Activated CD4-positive, alpha-beta memory T cell treated with anti-CD3 and anti-CD28 coated beads, Interleukin-2, amount 10 ng/mL, durations not matched to agents 7 days and 5 days (primary cell): ENCODE measurements around the gene CEP112. TPM values are rescaled to one million over a fixed set of nuclear protein-coding genes. Genes with fewer than 3 reads are reported as not detected.
"Not testable (repeated sequence)": the region's sequence is repeated elsewhere in the genome, so short reads cannot be mapped to it uniquely, and the experiment has no call there.

Source experiments
- CTCF ChIA-PET: fragments of 350-600 bp; sonication (Branson Sonifier 250); formaldehyde crosslinking; loops from one replicate; lab custom pipeline; 2021; ENCODE audit warnings: antibody characterized with exemption, inconsistent platforms; lab: Charles Lee
- POLR2A ChIA-PET: fragments of 350-600 bp; sonication (Branson Sonifier 250); formaldehyde crosslinking; loops from one replicate; lab custom pipeline; 2021; ENCODE audit warnings: antibody characterized with exemption; lab: Charles Lee
- DNase-seq: peaks from one replicate; pipeline ENCODE4 v3.0.0-alpha.2; 2020
- H3K27ac Mint-ChIP-seq: one replicate; pipeline ENCODE4 v1.8.0; 2021; ENCODE audit warnings: mild to moderate bottlenecking, mixed read lengths
- H3K27me3 Mint-ChIP-seq: one replicate; pipeline ENCODE4 v1.8.0; 2021; ENCODE audit warnings: mixed read lengths
- H3K36me3 Mint-ChIP-seq: one replicate; pipeline ENCODE4 v1.8.0; 2021; ENCODE audit warnings: low read depth, mixed read lengths
- H3K4me1 Mint-ChIP-seq: one replicate; pipeline ENCODE4 v1.8.0; 2021; ENCODE audit warnings: mixed read lengths
- H3K4me3 Mint-ChIP-seq: one replicate; pipeline ENCODE4 v1.8.0; 2021; ENCODE audit warnings: mild to moderate bottlenecking, mixed read lengths
- H3K9me3 Mint-ChIP-seq: one replicate; pipeline ENCODE4 v1.8.0; 2021; ENCODE audit warnings: mixed read lengths
- total RNA-seq, 2 experiments: library from RNA; stranded (reverse); gene quantifications; one replicate each; pipeline ENCODE4 v1.2.3, GENCODE V29; 2021

Gene CEP112
- total RNA-seq, 2 experiments from 2014 or later = 4.5 to 4.6 TPM

DNA sequence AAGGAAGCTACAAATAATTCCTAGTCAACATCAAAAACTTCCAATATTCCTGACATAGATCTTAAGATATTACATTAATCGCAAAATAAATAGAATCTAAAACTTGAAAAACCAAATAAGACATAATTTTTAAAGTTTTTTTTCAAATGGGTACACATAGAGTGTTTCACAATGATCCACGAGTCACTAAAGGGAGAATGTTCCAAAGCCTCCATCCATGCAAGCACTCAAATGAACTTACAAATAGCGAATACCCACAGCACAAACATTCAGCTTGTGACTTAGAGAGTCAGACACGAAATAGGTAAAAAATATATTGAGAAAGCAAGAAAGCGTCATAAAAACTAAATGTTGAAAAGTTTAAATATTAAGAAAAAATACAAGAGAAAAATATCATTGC, 65.7 kb downstream of the CEP112 start:
- DNase-seq = no peak
- no peaks in the 10 kb centered on the region for H3K9me3 Mint-ChIP-seq
- H3K4me1 Mint-ChIP-seq = no peaks in the 10 kb centered on the region
- peaks cover 1% of the 10 kb centered on the region for H3K27me3 Mint-ChIP-seq
- no peak overlapping the region for H3K4me3 Mint-ChIP-seq
- CTCF ChIA-PET = no interaction called here
- POLR2A ChIA-PET = no interaction called here
- no peak overlapping the region for H3K27ac Mint-ChIP-seq
- H3K36me3 Mint-ChIP-seq = no peaks in the 10 kb centered on the region

DNA sequence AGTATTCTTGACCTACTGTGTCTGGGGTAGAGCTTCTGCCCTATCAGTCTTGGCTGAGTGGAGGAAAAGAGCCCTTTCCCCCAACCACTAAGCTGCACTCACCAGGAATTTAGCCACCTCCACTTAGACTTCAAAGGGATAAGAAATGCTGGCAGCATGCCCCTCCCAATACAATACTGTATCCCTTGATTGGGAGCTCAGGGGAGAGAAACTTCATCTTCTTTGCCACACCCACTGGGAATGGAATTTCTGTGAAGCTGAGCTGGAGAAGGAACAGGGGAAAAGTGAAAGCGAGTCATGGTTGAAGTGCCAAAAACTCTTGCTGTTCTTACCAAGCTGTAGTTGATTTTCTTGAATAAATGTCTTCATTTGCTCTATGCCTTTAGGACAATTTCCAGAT, 68.8 kb downstream of the CEP112 start:
- POLR2A ChIA-PET = no interaction called here
- no peak overlapping the region for H3K4me3 Mint-ChIP-seq
- no peaks in the 10 kb centered on the region for H3K36me3 Mint-ChIP-seq
- no peak overlapping the region for H3K27ac Mint-ChIP-seq
- DNase-seq = no peak
- CTCF ChIA-PET = no interaction called here
- no peaks in the 10 kb centered on the region for H3K4me1 Mint-ChIP-seq
- H3K27me3 Mint-ChIP-seq = peaks cover 1% of the 10 kb centered on the region
- H3K9me3 Mint-ChIP-seq = no peaks in the 10 kb centered on the region

DNA sequence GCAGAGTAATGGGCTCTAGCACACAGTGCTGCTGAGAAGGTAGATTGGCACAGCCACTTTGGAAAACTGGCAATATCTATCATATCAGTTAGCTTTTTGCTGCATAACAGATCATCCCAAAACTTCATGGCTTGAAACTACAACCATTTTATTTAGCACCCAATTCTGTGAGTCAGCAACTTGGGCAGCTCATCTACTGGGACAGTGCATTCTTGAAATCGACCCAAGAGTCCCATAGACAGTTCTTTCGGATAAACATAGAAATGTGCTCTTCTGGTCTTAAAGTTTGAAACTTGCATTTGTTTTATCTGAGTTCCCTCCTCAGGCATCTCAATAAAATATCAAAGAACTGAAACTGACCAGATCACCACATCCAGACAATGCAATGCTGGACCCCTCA, 76.7 kb downstream of the CEP112 start:
- Mint-ChIP-seq H3K4me3 (no peak overlapping the region), H3K27ac (no peak overlapping the region), H3K4me1 (no peaks in the 10 kb centered on the region), H3K9me3 (peaks cover 4% of the 10 kb centered on the region), H3K36me3 (no peaks in the 10 kb centered on the region), H3K27me3 (peaks cover 5% of the 10 kb centered on the region)
- ChIA-PET POLR2A (no interaction called here), CTCF (interaction anchor here (0.5 kb wide), 1 partner anchor 212 kb away, joined by 3 read pairs; no protein-coding TSS in a partner anchor)
- no peak for DNase-seq

DNA sequence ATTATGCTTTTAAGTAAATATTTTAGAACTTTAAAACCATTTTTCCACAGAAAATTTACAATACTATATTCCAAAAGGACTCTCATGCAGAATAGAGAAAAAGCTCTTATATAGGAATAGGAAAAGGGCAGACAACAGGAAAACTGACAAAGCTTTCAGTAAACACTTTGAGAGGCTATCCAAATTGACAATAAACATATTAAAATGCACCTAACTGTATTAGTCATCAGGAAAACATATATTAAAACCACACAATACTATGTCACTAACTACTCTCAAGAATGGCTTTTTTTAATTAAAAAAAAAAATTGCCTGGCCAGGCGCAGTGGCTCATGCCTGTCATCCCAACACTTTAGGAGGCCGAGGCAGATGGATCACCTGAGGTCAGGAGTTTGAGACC, 77.3 kb downstream of the CEP112 start:
- H3K27me3 Mint-ChIP-seq = peaks cover 5% of the 10 kb centered on the region
- DNase-seq = no peak
- POLR2A ChIA-PET = no interaction called here
- peaks cover 4% of the 10 kb centered on the region for H3K9me3 Mint-ChIP-seq
- H3K4me1 Mint-ChIP-seq = no peaks in the 10 kb centered on the region
- no peaks in the 10 kb centered on the region for H3K36me3 Mint-ChIP-seq
- no peak overlapping the region for H3K27ac Mint-ChIP-seq
- CTCF ChIA-PET = interaction anchor here (0.5 kb wide), 1 partner anchor 213 kb away, joined by 3 read pairs; no protein-coding TSS in a partner anchor
- no peak overlapping the region for H3K4me3 Mint-ChIP-seq

DNA sequence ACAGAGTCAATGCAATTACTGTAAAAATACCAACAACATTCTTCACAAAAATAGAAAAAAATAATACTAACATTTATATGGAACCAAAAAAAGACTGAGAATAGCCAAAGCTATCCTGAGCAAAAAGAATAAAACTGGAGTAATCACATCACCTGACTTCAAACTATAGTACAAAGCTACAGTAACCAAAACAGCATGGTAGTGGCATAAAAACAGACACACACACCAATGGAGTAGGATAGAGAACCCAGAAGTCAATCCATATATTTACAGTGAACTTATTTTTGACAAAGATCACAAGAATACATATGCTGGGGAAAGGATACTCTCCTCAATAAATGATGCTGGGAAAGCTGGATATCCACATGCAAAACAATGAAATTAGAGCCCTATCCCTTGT, 84.2 kb downstream of the CEP112 start:
- H3K27me3 Mint-ChIP-seq = no peaks in the 10 kb centered on the region
- no peak overlapping the region for H3K27ac Mint-ChIP-seq
- H3K9me3 Mint-ChIP-seq = peaks cover 2% of the 10 kb centered on the region
- DNase-seq = no peak
- H3K4me3 Mint-ChIP-seq = no peak overlapping the region
- POLR2A ChIA-PET = no interaction called here
- no peaks in the 10 kb centered on the region for H3K4me1 Mint-ChIP-seq
- CTCF ChIA-PET = no interaction called here
- peaks cover 3% of the 10 kb centered on the region for H3K36me3 Mint-ChIP-seq

DNA sequence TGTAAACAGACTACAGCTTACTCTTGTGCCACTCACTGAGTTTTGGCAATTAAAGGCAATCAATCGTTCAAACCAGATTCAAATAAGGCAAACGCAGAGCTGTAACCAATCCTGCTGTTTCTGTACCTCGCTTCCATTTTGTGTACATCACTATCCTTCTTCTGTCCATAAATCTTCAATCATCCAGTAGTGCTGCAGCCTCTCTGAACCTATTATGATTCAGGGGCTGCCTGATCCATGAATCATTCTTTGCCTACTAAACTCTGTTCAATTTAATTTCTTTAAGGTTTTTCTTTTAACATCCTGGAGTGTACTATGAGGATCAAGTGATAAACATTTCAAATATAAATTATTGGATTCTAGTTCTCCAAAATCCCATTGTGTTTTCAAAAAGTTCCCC, 93.9 kb downstream of the CEP112 start:
- Mint-ChIP-seq H3K27ac (no peak overlapping the region), H3K36me3 (no peaks in the 10 kb centered on the region), H3K4me1 (no peaks in the 10 kb centered on the region), H3K27me3 (no peaks in the 10 kb centered on the region), H3K9me3 (peaks cover 2% of the 10 kb centered on the region), H3K4me3 (no peak overlapping the region)
- CTCF ChIA-PET = no interaction called here
- POLR2A ChIA-PET = no interaction called here
- DNase-seq = no peak

DNA sequence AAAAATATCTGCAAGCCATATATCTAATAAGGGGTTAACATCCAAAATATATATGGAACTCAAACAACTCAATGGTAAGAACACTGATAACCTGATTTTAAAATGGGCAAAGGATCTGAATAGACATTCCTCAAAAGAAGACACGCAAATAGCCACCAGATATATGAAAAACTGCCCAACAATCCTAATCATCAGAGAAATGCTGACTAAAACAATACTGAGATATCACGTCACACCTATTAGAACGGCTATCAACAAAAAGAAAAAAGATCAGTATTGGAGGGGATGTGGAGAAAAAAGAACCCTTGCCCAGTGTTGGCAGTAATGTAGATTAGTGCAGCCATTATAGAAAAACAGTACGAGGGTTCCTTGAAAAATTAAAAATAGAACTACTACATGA, 97.2 kb downstream of the CEP112 start:
- H3K27me3 Mint-ChIP-seq = no peaks in the 10 kb centered on the region
- POLR2A ChIA-PET = no interaction called here
- CTCF ChIA-PET = interaction anchor here (0.5 kb wide), 1 partner anchor 35 kb away, joined by 3 read pairs; no protein-coding TSS in a partner anchor
- H3K27ac Mint-ChIP-seq = no peak overlapping the region
- no peak overlapping the region for H3K4me3 Mint-ChIP-seq
- H3K36me3 Mint-ChIP-seq = peaks cover 2% of the 10 kb centered on the region
- DNase-seq = no peak
- H3K4me1 Mint-ChIP-seq = no peaks in the 10 kb centered on the region
- peaks cover 2% of the 10 kb centered on the region for H3K9me3 Mint-ChIP-seq

DNA sequence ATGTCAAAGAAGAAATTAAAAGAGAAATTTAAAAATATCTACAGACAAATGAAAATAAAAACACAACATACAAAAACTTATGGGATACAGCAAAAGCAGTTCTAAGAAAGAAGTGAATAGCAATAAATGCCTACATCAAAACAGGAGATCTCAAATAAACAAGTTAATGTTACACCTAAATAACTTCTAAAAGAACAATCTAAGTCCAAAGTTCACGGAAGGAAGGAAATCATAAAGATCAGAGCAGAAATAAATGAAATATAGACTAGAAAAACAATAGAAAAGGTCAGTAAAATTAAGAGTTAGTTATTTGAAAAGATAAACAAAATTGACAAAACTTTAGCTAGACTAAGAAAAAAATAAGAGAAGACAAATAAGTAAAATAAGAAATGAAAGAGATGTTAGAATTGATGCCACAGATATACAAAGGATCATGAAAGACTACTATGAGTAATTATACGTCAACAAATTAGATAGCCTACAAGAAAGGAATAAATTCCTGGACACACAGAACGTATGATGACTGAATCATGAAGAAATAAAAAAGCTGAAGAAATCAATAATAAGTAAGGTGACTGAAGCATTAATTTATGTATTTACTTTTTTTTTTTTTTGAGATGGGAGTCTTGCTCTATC, 100.4 kb downstream of the CEP112 start:
- H3K9me3 Mint-ChIP-seq = no peaks in the 10 kb centered on the region
- DNase-seq = no peak
- ChIA-PET CTCF (no interaction called here), POLR2A (no interaction called here)
- no peak overlapping the region for H3K4me3 Mint-ChIP-seq
- H3K27ac Mint-ChIP-seq = no peak overlapping the region
- peaks cover 4% of the 10 kb centered on the region for H3K36me3 Mint-ChIP-seq
- no peaks in the 10 kb centered on the region for H3K4me1 Mint-ChIP-seq
- no peaks in the 10 kb centered on the region for H3K27me3 Mint-ChIP-seq

DNA sequence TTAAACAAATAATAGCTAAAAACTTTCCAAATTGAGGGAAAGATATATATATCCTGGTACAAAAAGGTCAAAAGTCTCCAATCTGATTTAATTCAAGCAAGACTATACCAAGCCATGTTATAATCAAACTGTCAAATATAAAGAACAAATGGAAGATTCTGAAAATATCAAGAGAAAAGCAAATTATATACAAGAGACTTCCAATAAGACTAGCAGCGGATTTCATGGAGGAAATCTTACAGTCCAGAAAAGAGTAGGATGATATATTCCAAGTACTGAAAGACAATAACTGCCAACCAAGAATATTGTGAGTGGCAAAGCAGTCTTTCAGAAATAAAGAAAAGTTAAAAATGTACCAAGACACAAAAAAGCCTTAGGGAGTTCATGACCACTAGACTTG, 102.2 kb downstream of the CEP112 start:
- CTCF ChIA-PET = no interaction called here
- Mint-ChIP-seq H3K27me3 (no peaks in the 10 kb centered on the region), H3K4me1 (no peaks in the 10 kb centered on the region), H3K27ac (no peak overlapping the region), H3K36me3 (peaks cover 4% of the 10 kb centered on the region), H3K9me3 (no peaks in the 10 kb centered on the region), H3K4me3 (no peak overlapping the region)
- POLR2A ChIA-PET = no interaction called here
- DNase-seq = no peak

DNA sequence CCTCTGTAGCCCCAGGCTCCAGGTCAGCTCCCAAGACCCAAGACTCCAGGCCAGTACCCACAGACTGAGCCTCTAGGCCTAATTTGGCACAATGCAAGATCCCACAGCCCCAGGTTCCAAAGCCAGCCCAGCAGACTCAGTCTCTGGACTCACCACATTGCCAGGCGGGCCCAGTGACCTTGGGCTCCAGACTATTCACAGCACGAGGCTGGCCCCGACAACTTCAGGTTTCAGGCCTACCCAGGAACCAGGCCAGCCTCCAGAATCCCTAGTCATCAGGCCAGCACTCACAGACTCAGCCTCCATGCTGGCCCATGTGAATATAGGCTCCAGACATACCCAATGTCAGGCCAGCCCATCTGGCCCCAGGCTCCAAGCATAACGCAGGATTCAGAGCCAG, 103.8 kb downstream of the CEP112 start:
- DNase-seq = no peak
- Mint-ChIP-seq H3K27me3 (no peaks in the 10 kb centered on the region), H3K9me3 (peaks cover under 1% of the 10 kb centered on the region), H3K4me1 (no peaks in the 10 kb centered on the region), H3K36me3 (peaks cover 4% of the 10 kb centered on the region), H3K27ac (no peak overlapping the region), H3K4me3 (no peak overlapping the region)
- ChIA-PET POLR2A (no interaction called here), CTCF (no interaction called here)

DNA sequence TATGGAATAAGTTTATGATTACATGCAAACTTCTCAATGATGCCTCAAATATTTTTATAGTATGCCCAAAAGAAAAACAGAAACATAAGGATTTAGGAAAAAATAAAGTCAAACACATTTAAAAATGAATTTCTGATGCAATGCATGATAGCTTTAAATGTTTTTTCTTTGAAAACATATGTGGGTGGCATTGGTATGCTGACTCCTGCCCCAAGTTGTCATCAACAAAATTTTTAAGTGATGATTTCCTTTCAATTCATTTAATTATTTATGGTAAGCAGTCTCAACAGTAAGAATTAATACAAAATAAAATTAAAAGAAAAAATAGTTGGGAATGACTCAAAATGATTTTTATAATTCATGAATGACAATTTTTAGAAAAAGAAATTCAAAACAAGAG, 104.9 kb downstream of the CEP112 start:
- no peaks in the 10 kb centered on the region for H3K27me3 Mint-ChIP-seq
- no peaks in the 10 kb centered on the region for H3K4me1 Mint-ChIP-seq
- DNase-seq = no peak
- ChIA-PET CTCF (no interaction called here), POLR2A (no interaction called here)
- H3K9me3 Mint-ChIP-seq = peaks cover 1% of the 10 kb centered on the region
- no peak overlapping the region for H3K27ac Mint-ChIP-seq
- peaks cover 2% of the 10 kb centered on the region for H3K36me3 Mint-ChIP-seq
- H3K4me3 Mint-ChIP-seq = no peak overlapping the region

DNA sequence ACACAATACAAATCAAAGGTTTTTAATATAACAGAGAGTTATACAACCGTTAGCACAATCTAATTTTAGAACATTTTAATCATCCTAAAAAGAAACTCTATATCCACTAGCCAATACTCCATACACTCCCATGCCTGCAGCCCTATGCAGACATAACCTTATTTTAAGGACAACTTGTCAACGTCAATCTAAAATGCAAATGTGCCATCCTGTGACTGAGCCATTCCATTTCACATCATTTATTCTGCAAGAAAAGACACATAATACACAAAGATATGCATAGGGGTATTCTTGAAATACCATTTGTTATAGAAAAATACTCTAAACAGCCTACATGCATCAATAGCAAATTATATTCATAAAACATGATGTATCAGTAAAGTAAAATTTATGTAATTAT, 106.7 kb downstream of the CEP112 start:
- Mint-ChIP-seq H3K27ac (no peak overlapping the region), H3K27me3 (no peaks in the 10 kb centered on the region), H3K4me1 (no peaks in the 10 kb centered on the region), H3K4me3 (no peak overlapping the region), H3K36me3 (peaks cover 2% of the 10 kb centered on the region), H3K9me3 (peaks cover 1% of the 10 kb centered on the region)
- ChIA-PET CTCF (no interaction called here), POLR2A (no interaction called here)
- no peak for DNase-seq

DNA sequence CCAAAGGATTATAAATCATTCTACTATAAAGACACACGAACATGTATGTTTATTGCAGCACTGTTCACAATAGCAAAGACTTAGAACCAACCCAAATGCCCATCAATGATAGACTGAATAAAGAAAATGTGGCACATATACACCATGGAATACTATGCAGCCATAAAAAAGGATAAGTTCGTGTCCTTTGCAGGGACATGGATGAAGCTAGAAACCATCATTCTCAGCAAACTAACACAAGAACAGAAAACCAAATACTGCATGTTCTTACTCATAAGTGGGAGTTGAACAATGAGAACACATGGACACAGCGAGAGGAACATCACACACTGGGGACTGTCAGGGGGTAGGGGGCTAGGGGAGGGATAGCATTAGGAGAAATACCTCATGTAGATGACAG, 111.3 kb downstream of the CEP112 start:
- H3K4me3 Mint-ChIP-seq, H3K36me3 Mint-ChIP-seq, H3K27ac Mint-ChIP-seq, CTCF ChIA-PET, DNase-seq, H3K4me1 Mint-ChIP-seq, POLR2A ChIA-PET, H3K27me3 Mint-ChIP-seq, H3K9me3 Mint-ChIP-seq: not testable (repeated sequence)

DNA sequence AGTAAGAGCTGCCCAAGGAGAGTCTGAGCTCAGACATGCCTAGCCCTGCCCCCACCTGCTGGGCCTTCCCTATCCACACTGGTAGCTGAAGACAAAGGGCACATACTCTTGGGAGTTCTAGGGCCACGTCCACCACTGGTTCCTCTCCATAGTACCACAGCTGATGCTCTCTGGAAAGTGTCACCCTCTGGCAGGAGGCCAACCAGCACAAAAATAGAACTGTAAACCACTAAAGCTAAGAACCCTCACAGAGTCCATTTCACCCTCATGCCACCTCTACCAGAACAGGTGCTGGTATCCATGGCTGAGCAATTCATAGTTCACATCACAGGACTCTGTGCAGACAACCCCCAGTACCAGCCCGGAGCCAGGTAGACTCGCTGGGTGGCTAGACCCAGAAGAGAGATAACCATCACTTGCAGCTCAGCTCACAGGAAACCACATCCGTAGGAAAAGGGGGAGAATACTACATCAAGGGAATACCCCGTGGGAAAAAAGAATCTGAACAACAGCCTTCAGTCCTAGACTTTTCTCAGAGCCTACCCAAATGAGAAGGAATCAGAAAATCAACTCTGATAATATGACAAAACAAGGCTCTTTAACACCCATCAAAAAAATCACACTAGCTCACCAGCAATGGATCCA, 115.3 kb downstream of the CEP112 start:
- no peak for DNase-seq
- no peaks in the 10 kb centered on the region for H3K27me3 Mint-ChIP-seq
- ChIA-PET POLR2A (no interaction called here), CTCF (no interaction called here)
- peaks cover 4% of the 10 kb centered on the region for H3K4me1 Mint-ChIP-seq
- no peaks in the 10 kb centered on the region for H3K9me3 Mint-ChIP-seq
- H3K4me3 Mint-ChIP-seq = no peak overlapping the region
- H3K36me3 Mint-ChIP-seq = no peaks in the 10 kb centered on the region
- H3K27ac Mint-ChIP-seq = no peak overlapping the region
